Measurements from ENCODE around the gene SPPL2C. TPM values are rescaled to one million over a fixed set of nuclear protein-coding genes. Genes with fewer than 3 reads are reported as not detected.

SPPL2C gene
- total and polyA plus RNA-seq, 2 of the 8 experiments (the other 6 are each of a cell fraction or from before 2014, with no cell fraction given) = not detected

- H4K8ac ChIP-seq (ENCODE audit: extremely low read depth, insufficient read depth, low read length) = no peak overlapping the region; the same call in 1 of the 2 replicates
- no peak overlapping the region for H3K23ac ChIP-seq (ENCODE audit: insufficient read length)
- no peak overlapping the region for H3K14ac ChIP-seq (ENCODE audit: insufficient read length)
- no peak overlapping the region for H3K27ac ChIP-seq (ENCODE audit: low read depth, low read length)
- no peak overlapping the region for H2BK20ac ChIP-seq (ENCODE audit: low read length)
- no peak overlapping the region for H3K9ac ChIP-seq (replicated peaks in 1 of 4; ENCODE audit: extremely low read depth in 1 of 4, low read depth in 3 of 4, low read length in 3 of 4)
- FAIRE-seq = no peak
- no peak overlapping the region for H2AK5ac ChIP-seq (ENCODE audit: low read depth, low read length)
- no peaks in the 10 kb centered on the region for H3K36me3 ChIP-seq (ENCODE audit: control insufficient read depth in 2 of 4, insufficient read depth in 4 of 4, low read length in 3 of 4)
- H3K79me2 ChIP-seq (ENCODE audit: control insufficient read depth in 1 of 2, insufficient read depth in 2 of 2, low read length in 2 of 2) = no peaks in the 10 kb centered on the region
- no peaks in the 10 kb centered on the region for H3K79me1 ChIP-seq (ENCODE audit: low read depth, low read length)
- 86% methylated on average over 10 of the region's 10 CpGs; no CpG with 5 or more reads in 1 of the 2 experiments for WGBS, 2 experiments (ENCODE audit: extremely low coverage in 1 of 2, insufficient coverage in 1 of 2, insufficient read length in 1 of 2, insufficient replicate concordance in 2 of 2, low coverage in 1 of 2, low lambda C conversion rate in 2 of 2, missing lambda C conversion rate in 1 of 2)
- no peaks in the 10 kb centered on the region for H3K23me2 ChIP-seq (ENCODE audit: low read depth, low read length)
- no peaks in the 10 kb centered on the region for H4K20me1 ChIP-seq (replicated peaks in 1 of 2; ENCODE audit: control insufficient read depth in 1 of 2, insufficient read depth in 2 of 2, low read length in 2 of 2)
- H3K4me1 ChIP-seq (replicated peaks in 1 of 4; ENCODE audit: control insufficient read depth in 3 of 4, insufficient read depth in 4 of 4, low read length in 3 of 4) = peaks cover 0 to 3% (median 0%) of the 10 kb centered on the region in 4 experiments; a peak in 1 of 7 replicates
- H3K4me2 ChIP-seq (ENCODE audit: insufficient read depth in 1 of 2, low read depth in 2 of 2, low read length in 2 of 2) = no peak overlapping the region
- H3K9me3 ChIP-seq (ENCODE audit: insufficient read depth in 2 of 2, low read depth in 1 of 2, low read length in 1 of 2) = no peaks in the 10 kb centered on the region
- H4K5ac ChIP-seq (ENCODE audit: insufficient read length, low read depth, low read length) = no peak overlapping the region
- H2AFZ ChIP-seq (ENCODE audit: low read length) = no peak overlapping the region
- POLR2A ChIA-PET (ENCODE audit: partially characterized antibody) = interaction anchor here (0.5 to 1.4 kb wide), 2 partner anchors 13 to 65 kb away, joined by 3 read pairs; no protein-coding TSS in a partner anchor
- H2BK15ac ChIP-seq (ENCODE audit: low read length) = no peak overlapping the region
- no peak overlapping the region for H3K18ac ChIP-seq (ENCODE audit: extremely low read depth, low read length)
- no peak overlapping the region for H2BK5ac ChIP-seq (ENCODE audit: low read depth, low read length)
- no peak overlapping the region for H3K56ac ChIP-seq (replicated peaks; ENCODE audit: insufficient read length, low read depth, low read length)
- H2BK12ac ChIP-seq (ENCODE audit: low read depth, low read length) = no peak overlapping the region
- no peak for DNase-seq (ENCODE audit: low read depth in 1 of 2, low spot score in 2 of 2)
- no peak overlapping the region for H3K4ac ChIP-seq (replicated peaks; ENCODE audit: insufficient read length, low read depth, low read length)
- no peak overlapping the region for H2BK120ac ChIP-seq (replicated peaks; ENCODE audit: low read depth, low read length)
- CTCF ChIA-PET (ENCODE audit: partially characterized antibody) = interaction anchor here (0.7 to 11.3 kb wide), 16 partner anchors 9 to 183 kb away, joined by 3 to 69 read pairs (median 4); partner anchors contain the start of genes CRHR1 and SPPL2C
- H3K4me3 ChIP-seq (ENCODE audit: extremely low read depth in 1 of 4, insufficient read depth in 2 of 4, low read depth in 3 of 4, low read length in 4 of 4) = no peak overlapping the region
- H4K91ac ChIP-seq (replicated peaks; ENCODE audit: insufficient read length, low read length) = no peak overlapping the region
- H3K27me3 ChIP-seq (replicated peaks in 1 of 4; ENCODE audit: control insufficient read depth in 3 of 4, extremely low read depth in 1 of 4, insufficient read depth in 3 of 4, low read length in 3 of 4) = no peaks in the 10 kb centered on the region; a peak in 1 of 7 replicates
- TF ChIP-seq KDM5A (IDR thresholded peaks at IDR 0.05; ENCODE audit: low read length) (no peak), SP4 (IDR thresholded peaks at IDR 0.05; ENCODE audit: low read length) (no peak), SP1 (IDR thresholded peaks at IDR 0.05; ENCODE audit: low read depth, low read length) (no peak), CBX8 (IDR thresholded peaks at IDR 0.05; ENCODE audit: borderline replicate concordance, low read depth, low read length) (no peak), RFX5 (IDR thresholded peaks at IDR 0.05; ENCODE audit: borderline replicate concordance, low read depth, low read length) (no peak), POU5F1 (IDR thresholded peaks at IDR 0.05; ENCODE audit: low read depth, low read length) (no peak)
These were observed 21.1 kb upstream of the SPPL2C start for GRCh38 chr17:45823598-45823997.

Measured in H1 (cell line).